HG03280 (cell line): ENCODE results near the gene MRPL27.
"Not testable (repeated sequence)": the region's sequence is repeated elsewhere in the genome, so short reads cannot be mapped to it uniquely, and the experiment has no call there.

Source experiments
- ATAC-seq: cut with Tn5 transposase; IDR thresholded peaks from one replicate; pipeline ENCODE4 v1.9.1; 2021; ENCODE audit warnings: mild to moderate bottlenecking, moderate library complexity; ENCODE audit not compliant: unreplicated experiment

The MRPL27 gene

DNA sequence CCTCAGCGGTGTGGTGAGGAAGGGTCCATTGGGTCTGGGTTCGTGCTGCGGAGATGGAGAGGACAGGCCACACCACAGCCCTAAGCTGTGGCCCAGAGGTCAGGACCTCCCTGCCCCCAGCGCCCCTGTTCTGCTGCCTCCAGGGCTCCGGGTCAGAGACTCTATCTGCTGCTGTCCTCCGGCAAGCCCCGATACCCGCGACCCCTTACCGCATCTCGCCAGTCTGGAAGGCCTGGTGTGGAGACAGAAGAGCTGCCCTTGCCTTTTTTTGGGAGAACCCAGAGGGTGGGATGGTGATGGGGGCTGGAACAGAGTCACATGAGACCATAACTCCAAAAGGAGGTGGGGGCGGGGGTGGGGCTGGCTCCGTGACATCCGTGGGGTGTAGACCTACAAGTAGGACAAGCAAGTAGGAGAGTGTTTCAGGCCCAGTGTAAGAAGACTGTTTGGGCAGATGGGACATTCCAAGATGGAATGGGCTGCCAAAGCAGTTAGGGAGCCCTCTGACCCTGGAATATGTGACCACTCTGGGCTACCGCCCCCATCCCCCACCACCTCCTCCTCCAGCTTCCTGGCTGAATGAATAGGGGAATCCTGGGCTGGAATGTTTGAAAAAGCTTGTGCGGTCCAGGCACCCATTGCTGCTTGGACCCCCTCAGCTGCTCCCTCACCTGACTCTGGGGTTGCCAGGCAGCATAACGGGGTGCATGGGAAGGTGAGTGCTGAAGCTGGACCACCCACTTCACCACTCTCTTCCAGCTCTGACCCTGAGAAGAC lies 25.7 kb downstream of the MRPL27 start:
- no peak for ATAC-seq

GRCh38 chr17:50346313-50347116 lies 26.5 kb downstream of the MRPL27 start:
- ATAC-seq = peak; percentile 42

DNA sequence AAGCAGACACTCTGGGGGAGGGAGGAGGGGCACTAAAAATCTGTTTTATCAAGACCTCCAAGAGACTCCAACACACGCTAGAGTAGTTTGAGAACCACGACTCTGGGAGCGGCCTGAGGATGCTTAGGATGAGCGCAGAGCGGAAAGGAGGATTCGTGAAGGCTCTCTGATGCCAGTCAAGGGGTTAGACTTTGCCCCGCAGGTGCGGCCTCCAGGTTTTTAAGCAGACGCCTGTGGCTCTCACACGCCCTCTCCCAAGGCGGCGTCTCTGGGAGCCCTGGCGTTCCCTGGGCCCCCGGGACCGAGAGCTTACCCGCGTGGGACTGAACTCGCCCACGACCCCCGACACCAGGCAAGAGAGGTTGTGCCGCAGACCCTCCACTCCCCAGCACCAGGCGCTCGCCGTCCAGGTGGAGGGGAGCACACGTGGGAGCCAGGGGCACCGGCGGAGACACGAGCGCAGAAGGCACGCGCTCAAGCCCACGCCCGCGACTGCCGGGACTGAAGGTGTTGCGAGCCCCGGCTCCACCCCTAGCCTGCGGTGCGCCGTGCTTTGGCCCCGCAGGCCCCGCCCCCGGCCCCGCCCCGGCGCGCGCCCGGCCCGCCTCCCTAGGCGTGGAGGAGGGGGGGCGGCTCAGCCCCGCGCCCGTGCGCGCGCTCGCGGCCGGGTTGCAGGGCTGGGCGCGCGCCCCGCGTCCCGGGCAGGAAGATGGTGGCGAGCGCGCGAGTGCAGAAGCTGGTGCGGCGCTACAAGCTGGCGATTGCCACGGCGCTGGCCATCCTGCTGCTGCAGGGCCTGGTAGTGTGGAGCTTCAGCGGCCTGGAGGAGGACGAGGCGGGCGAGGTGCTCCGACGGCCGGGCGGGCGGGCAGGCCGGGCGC lies 27.3 kb downstream of the MRPL27 start, which contains the start of gene XYLT2:
TSS of gene XYLT2 (plus strand) at position 695 of the 881 bp plus-strand sequence. CDS start at position 710, 15 bp downstream.
- peak; percentile 88 for ATAC-seq

GRCh38 chr17:50344731-50345365 lies 28.1 kb downstream of the MRPL27 start:
- no peak for ATAC-seq

DNA sequence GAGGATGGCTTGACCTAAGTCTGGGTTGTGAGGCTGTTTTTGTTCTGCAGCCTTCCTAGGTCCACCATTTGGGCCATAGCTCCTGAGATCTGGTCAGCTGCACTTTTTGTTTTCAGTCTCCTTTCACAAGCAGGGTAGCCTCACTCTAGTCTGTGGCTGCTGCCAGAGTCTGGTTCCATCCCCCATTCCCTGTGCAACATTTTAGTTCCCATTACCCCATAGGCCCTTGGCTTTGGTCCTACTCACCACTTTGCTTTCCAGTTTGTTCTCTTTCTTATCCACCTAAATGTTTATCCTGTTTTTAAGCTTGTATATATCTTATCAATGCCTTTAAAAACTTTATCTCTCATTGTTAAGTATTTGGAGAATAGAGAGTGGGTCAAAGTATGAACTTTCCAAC lies 33.6 kb downstream of the MRPL27 start:
- ATAC-seq = no peak

DNA sequence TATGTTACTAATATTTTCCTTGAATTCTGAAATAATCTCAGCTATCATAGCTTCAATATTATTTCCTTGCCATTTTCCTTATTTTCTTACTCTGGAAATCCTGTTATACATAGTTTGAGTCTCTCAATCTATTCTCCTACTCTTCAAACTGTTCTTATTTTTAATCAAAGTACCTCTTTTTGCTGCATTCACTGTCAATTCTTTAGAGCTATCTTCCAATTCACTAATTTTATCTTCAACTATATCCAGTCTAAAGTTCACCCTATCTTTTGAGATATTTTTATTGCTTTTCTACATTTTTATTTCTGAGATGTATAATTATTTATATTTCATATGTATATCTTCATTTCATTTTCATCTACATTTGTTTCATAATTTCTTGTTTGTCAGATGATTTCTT lies 34.3 kb downstream of the MRPL27 start:
- ATAC-seq = no peak

- no peak for ATAC-seq
Measured at GRCh38 chr17:50337956-50338355, 35.0 kb downstream of the MRPL27 start.

DNA sequence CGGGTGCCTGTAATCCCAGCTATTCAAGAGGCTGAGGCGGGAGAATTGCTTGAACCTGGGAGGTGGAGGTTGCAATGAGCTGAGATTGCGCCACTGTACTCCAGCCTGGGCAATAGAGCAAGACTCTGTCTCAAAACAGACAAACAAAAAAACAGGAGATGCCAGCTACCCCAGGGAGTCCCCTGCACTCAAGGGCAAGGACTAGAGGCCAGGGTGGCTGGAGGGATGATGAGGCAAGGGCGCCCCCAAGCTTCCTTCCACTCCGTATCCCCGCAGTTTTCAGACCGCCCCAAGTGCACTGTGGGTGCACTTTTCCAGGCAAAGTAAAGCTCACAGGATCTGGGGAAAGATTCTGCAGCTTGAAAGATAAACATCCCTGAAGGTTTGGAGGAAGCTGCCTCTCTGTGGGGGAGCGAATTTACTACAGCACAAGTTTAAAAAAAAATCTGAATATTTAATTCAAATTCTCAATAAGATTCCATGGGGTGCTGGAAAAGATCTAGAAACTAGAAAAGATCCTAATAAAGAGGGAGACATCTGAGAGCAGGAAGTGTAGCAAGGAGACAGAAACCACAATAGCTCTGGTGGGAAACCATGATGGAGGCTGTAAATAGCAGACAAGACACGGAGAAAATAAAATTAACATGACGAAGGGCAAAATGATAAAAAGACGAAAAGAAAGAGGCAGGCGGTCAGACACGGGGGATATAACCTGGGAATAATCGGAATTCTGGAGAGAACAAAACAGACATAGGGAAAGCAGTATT lies 39.5 kb downstream of the MRPL27 start:
- ATAC-seq = not testable (repeated sequence)

DNA sequence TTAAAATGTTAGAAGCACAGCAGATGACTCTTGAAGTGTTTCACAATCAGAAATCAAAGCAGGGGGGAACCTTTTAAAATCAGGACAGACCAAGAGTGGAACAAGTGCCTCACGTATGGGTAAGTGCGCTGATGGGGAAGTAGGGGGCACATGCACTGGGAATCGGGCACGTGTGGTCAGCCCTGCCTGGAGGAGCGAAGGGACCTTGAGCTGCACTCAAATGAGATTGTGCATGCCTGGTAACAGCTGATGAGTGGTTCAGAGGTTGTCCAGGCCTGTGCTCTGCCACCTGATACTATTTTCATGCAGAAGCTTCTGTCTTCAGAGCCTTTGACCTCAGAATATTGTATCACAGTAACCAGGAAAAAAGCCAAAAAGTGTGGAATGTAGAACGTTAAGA lies 40.8 kb downstream of the MRPL27 start:
- no peak for ATAC-seq

GRCh38 chr17:50331085-50331791 lies 41.7 kb downstream of the MRPL27 start:
- ATAC-seq = no peak

DNA sequence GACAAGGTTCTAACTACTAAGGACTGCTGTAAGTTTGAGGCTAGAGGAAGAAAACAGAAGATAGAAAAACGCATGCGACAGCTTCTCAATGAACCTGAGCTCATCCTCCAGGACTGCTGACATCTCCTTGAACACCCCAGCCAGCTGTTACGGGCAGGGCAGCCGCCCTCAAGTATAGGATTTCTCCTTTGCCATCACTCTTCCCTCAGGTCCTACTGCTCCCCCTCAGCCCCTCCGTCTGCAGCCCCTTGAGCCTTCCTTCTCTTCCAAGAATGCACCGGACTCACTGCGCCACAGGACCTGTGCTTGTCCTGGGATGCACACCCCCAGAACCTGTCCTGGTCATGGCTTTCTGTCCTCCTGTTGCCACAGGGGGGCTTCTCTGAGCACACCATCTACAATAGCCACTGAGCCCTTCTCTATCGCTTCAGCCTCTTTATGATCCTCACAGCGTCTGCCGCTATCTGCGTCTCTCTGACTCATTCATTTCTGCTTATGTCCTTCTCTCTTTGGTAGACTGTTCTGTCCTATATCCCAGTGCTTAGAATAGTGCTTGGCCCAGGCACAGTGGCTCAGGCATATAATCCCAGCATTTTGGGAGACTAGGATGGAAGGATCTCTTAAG lies 42.7 kb downstream of the MRPL27 start:
- no peak for ATAC-seq

- no peak for ATAC-seq
Measured at GRCh38 chr17:50329716-50330115, 43.3 kb downstream of the MRPL27 start.

DNA sequence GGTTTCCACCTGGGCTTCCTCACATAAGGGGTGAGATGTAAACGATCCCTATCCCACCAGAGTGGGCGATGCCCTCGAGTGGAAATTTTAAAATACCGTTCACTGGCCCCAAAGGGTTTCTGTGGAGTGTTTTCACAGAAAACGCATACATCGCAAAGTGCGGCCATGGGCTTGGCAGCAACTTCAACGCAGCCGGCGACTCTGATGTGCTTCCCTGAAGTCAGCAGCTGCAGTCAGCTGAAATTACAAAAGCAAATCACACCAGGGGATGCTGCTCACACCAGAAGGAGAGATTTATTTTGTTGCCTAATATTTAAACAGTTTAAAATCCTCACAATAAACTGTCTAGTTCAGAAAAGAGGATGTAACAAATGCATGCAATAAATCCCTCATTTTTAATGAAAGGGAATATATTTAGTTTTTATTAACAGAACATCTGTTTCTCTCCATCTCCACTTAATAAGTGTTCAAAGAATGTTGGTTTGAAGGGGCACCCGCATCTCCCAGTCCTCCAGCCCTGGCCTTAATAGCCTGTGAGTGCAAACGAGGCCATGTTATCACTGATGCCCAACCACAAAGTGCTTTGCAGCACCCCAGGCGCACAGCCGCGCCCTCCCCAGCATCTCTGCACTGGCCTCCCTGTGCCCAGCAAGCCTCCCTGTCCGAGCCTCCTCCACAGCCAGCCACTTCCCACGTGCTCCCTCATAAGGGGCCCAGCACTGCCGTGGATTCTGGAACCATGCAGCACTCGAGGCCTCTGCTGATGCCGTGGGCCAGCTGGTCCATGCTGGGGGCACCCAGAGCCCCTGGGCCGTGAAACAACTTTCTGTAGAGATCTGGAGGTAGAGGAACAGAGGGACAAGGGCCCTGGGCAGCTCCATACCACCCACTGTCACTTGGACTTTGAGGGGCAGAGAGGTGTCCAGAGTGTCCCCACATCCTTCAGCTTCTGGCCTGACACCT lies 44.3 kb downstream of the MRPL27 start:
- no peak for ATAC-seq

GRCh38 chr17:50326831-50327364 lies 46.1 kb downstream of the MRPL27 start:
- no peak for ATAC-seq

DNA sequence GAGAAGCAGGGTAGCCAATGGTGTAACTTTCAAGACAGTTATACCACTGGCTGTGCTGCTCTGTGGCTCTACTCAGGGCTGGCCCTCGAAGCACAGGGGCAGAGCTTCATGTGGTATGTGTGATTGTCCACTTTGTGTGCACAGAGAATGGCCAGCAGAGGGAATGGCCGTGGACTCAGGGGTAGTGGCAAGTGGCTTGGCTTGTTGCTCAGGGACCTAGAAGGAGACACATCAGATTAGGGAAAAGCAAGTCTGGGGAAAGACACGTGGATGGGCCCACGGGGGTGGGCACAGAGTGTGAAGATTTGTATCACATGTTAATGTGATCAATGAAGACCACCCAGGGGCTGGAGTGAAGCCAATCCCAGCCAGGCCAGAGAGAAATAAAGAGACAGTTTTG lies 47.1 kb downstream of the MRPL27 start:
- no peak for ATAC-seq

GRCh38 chr17:50323060-50323459 lies 49.9 kb downstream of the MRPL27 start:
- no peak for ATAC-seq

DNA sequence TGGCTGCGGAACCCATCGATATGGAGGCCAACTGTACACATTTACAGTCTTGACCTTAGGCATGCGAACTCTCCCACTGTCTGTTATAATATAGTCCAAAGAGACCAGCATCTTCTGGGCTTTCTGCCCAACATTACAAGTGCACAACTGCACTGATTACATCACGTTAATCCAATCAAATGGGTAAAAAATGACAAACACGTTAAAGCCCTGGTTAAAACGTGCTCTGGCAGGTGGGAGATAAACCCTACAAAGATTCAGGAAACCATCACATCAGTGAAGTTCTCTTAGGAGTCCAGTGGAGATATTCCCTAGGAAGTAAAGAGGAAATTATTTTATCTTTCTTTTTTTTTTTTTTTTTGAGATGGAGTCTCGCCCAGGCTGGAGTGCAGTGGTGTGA lies 50.7 kb downstream of the MRPL27 start:
- ATAC-seq = no peak
